HG03439 (cell line): ENCODE data around the gene RXRB.

ENCODE experiments used
- ATAC-seq: cut with Tn5 transposase; IDR thresholded peaks from one replicate; pipeline ENCODE4 v1.9.1; 2021; ENCODE audit warnings: mild to moderate bottlenecking, moderate library complexity; ENCODE audit not compliant: unreplicated experiment

The RXRB gene

GRCh38 chr6:33177552-33178446, 22.7 kb downstream of the RXRB start:
- ATAC-seq = no peak

DNA sequence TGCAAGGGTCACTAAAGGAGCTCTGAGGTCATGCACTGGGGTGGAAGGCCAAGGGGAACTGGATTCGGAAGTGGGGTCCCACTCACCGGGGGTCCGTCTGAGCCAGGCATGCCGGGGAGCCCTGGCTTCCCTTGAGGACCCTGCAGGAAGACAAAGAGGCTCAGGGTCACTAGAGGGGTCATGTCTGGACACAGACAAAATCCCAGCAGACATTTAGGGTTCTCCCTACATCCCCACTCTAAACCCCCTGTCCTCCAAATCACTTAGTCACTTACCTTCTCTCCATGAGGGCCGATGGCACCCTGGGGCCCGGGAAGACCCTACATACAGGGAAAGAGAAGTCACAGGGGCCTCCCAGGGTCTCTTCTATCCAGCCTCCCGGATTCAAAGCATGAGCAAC, 23.6 kb downstream of the RXRB start:
- ATAC-seq = no peak

DNA sequence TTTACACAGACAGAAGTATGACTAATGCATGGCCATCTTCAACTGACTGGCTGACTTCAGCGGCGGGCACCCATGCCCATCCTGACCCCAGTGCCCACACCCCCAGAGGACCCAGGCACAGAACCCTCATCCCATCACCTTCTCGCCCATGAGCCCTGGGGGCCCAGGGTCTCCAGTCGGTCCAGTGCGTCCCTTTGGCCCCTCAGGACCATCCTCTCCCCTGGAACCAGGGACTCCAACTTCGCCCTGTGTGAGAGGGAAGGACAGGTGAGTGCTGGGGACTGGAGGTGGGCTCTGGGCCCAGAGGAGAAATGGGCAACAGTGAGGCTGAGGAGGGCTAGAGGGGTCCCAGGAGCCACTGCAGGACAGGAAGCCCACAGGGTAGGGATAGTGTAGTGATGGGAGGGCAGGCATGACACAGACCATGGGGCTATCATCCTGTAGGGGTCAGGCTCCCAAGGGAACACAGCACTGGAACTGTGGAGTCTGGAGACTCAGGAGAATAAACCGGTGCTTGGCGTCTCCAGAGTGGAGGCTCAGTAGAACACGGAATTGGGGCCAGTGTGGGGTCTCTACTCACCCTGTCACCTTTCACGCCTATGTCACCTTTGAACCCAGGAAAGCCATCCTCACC, 24.9 kb downstream of the RXRB start:
- ATAC-seq = no peak

GRCh38 chr6:33174784-33175183, 25.7 kb downstream of the RXRB start:
- ATAC-seq = no peak

DNA sequence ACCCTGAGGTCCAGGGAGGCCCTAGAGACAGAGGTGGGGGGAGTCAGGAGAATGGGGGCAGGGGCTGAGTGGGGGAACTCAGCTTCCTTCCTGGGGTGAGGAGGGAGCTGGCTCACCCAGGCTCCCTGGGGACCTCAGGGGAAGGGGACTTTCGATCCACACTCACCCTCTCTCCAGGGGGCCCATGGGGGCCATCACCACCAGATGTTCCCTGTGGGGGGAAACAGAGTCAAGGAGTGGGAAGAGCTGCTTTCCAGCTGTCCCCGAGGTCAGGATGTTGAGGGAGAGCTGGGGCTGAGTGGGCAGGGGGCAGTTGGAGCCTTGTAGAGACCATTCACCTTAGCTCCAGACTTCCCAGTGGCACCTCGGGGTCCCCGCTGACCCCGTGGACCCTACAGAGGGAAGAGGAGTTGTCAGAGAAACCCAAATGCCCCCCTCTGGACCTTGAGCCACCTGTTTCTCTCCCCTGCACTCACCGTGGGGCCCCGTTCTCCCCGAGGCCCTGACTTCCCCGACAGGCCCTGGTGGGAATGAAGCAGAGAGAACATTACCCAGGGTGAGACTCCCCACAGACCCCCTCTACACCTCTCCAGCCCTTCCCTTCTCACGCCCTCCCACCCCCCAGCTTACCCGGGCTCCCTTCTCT, 26.8 kb downstream of the RXRB start:
- ATAC-seq = no peak

DNA sequence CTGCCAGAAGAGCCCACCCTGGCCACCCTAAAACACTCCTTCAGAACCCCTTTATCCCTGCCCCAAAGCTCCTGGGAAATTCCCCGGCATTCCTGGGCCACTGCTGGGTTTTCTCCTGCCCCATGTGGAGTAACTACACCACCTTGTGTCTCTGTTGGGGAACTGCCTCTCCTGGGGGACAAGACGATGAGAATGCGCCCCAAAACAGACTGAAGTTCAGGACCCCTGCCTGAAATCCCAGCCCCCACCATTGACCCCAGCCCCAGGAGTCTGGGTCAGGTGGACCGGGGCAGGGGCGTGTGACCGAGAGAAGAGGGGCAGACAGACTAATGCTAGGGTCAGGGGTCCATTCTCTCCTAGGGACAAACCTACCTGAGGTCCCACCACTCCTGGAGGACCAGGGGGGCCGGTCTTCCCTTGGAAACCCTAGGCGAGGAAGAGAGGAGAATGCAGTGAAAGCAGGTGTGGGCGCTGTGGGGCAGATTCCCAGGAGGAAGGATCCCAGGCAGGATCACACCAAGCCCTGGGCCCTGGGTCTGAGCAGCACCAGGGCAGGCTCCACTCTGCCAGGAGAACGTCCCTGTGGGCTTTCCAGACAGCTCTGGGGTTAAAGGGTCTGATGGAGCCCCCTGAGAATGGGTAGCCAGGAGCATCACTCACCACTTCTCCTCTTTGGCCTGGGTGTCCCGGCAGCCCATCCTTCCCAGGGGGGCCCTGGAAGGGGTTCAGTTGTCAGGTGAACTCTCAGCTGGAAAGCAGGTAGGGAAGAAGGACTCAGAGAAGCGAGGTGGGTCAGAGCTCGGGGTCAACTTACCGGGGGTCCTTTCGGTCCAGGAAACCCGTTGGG, 27.6 kb downstream of the RXRB start:
- no peak for ATAC-seq

DNA sequence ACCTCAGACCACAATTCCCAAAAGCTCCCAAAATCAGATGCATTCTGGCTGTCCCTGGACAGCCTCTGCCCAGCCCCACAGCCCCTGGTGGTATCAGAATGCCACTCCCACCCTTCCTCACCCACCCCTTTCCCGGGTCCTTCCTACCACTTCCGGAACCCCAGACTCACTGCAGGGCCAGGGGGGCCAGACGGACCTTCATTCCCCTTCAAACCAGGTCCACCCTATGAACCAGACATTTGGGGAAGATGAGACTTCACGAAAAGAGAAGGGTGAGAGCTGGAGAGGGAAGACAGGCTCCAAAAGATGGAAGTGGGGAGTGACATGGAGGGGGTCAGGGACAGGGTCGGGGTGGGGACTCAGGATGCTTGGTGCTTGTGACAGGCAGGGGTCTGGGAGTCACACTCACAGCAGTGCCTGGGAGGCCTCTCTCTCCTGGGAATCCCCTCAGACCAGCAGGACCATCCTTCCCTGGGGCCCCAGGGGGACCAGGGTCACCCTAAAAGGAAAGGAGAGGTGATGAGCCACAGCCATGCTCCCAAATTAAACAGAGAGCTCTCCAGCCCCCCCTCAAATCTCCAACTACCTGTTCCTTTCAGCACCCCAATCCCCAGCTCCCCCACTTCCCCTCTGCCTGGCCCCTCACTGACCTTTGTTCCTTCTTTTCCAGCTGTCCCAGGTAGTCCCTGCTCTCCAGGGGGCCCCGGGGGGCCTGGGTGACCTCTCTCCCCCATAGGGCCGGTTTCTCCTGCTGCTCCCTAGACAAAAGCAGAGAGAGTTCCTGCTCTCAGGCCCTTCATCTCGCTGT, 28.4 kb downstream of the RXRB start:
- ATAC-seq = no peak

- no peak for ATAC-seq
Observed at GRCh38 chr6:33171016-33171879, 29.2 kb downstream of the RXRB start.

DNA sequence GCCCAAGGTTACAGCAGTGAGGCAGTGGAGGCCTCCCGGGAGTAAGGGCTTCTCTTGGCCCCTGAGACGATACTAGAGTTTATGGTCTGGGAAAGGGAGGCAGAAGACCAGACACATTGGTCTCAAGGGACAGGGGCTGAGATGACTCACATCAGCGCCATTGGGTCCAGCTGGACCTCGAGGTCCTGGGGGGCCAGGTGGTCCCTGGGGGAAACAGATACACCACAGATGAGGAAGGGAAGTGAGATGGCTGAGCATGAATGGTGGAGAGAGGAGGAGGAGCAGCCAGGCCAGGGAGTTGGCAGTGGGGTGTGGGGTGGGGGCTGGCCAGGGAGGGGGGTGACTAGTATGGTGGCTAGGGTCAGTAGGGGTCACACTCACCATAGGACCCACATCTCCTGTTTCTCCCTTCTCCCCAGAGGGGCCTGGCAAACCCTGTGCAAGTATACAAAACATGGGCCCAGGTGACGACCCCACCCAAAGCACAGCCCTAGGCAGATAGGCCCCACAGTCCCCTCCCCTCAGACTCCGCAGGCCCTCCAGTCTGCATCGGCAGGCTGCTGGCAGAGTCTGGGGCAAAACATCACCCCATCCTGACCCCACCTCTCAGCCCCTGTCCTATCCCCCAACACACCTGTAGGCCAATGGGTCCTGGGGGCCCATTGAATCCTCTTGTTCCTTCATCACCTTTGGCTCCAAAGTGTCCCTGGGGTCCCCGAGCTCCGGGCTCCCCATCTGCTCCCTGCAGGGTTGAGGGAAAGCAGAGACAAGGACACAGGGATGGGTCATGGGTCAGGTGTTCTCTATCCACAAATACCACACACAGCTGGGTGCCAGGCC, 30.1 kb downstream of the RXRB start:
- ATAC-seq = no peak

GRCh38 chr6:33169291-33170175, 30.9 kb downstream of the RXRB start:
- no peak for ATAC-seq

- no peak for ATAC-seq
Observed at GRCh38 chr6:33168639-33169038, 31.8 kb downstream of the RXRB start.

- no peak for ATAC-seq
Observed at GRCh38 chr6:33168284-33168601, 32.2 kb downstream of the RXRB start.

DNA sequence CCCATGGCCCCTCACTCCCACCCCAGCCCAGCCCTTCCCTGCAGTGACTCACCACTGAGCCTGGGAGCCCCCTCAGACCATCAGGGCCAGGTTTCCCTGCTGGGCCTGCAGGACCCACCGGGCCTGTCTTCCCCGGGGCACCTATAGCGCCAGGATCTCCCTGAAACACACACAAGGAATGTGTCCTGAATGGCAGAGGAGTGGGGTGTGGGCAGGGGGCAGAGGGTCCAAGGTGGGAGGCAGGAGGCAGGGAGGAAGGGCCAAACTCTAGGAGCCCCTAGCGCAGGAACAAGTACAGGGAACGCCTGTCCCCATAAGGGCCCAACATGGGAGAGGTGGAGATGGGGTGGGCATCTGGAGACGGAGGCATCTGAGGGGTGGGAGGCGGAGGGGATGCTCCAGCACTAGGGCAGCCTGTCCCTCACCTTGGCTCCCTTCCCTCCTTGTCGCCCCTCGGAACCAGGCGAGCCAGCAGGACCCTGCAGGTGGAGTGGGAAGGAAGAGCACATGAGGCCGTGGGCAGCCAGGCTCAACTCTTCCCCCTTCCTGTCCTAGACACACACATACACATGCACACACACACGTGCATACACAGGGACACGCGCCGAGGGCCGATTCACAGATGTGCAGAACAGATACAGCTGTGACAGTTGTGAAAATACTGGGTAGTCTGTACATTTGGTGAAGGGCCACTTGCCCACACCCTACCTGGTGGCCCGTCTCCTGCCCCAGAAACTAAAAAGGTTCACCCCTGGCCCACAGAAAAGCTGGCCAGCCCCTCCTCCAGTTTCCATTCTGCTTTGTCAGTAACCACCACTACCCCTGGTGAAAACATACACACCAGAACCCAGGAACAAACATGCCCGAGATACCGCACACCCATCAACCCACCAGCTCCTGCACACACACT, 32.8 kb downstream of the RXRB start:
- no peak for ATAC-seq

DNA sequence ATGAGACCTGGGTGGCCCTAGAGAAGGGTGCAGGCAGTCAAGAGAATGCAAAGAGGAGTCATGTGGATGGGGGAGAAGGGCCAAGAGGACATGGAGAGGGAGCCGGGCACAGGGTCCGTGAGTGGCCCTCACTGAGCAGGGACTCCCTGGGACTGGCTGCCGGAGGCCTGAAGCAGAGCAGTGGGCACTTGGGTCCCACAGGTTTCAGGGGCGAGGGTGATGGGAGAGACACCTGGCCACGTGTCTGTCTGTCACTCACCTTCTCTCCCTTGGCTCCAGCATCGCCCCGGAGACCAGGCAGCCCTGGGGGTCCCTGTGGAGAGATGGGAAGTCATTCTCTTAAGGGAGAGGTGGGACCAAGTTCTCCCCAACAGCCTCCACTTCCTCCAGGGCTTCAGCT, 33.7 kb downstream of the RXRB start:
- no peak for ATAC-seq

GRCh38 chr6:33166363-33166762, 34.1 kb downstream of the RXRB start:
- no peak for ATAC-seq

DNA sequence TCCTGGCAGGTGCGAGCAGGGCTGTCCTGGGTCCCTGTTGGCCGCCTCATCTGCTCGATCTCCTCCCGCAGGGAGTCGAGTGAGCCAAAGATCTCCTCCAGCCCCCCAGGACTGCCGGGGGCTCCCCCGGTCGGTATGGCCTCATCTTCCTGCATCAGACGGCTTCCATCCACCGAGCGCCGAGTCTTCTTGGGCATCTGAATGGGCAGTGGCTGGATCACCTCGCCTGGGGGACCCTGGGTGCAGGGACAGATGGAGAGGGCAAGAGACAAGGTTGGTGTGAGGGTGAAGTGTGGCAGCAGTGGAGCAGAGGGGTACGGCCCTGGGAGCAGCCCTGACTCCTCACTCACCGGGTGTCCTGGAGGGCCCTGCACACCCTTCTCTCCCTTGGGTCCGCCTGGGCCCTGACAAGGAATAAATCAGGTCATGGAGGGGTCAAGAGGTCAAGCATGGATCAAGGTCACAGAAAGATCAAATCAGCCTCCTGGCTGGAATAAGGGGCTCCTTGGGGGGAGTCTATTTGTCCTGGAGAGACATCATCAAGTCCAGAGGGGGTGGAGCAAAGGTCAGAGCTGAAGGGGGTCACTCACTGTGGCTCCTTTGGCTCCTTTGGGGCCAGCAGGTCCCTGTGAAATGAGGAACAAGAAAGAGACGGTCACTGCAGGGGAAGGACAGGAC, 34.7 kb downstream of the RXRB start:
- no peak for ATAC-seq
